Measurements from ENCODE around the gene SYPL2. TPM values are rescaled to one million over a fixed set of nuclear protein-coding genes. Genes with fewer than 3 reads are reported as not detected.
A peak's percentile ranks its signal among the peaks of the same experiment; 100 is the strongest.

The SYPL2 gene
- total RNA-seq, 2 donors from 2014 or later = 0.09 TPM; not detected in 1

DNA sequence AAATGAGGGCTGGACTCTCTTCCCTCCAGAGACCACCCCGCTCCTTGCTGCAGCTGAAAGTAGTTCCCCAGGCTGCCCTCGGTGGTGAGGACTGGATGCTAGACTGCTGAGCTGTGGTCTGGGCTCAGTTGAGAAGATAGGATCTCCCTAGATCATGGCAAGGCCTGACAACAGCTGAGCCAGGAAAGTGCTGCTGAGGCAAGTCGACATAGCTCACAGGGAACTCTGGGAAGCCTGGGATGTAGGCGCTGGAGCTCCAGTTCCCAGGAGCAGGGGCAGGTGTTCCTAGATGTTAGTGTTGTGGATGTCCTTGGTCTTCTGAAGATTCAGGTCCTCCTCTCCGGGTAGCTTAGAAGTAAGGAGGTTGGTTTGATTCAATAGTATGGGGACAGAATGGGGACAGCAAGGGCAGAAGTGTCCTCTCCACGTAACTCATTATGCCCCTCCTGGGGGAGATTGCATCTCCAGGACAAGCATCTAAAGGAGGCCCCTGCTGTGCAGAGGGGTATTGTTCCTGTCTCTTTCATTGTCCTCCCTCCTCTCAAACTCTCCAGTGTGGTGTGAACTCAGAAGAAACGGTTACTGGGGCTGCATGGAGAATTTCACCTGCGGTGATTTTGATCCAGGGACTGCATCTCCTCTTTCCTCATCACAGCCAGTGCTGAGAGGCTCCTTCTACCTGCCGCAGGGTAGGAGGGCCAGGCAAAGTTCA, 31.3 kb downstream of the SYPL2 start:
- H3K36me3 Mint-ChIP-seq = peaks cover 7 to 17% of the 10 kb centered on the region in 2 donors
- DNase-seq (ENCODE audit: low spot score in 2 of 2) (no peak), ATAC-seq (no peak)
- H3K27ac Mint-ChIP-seq = peak overlapping the region; percentile 65 to 75
- no peaks in the 10 kb centered on the region for H3K9me3 Mint-ChIP-seq

DNA sequence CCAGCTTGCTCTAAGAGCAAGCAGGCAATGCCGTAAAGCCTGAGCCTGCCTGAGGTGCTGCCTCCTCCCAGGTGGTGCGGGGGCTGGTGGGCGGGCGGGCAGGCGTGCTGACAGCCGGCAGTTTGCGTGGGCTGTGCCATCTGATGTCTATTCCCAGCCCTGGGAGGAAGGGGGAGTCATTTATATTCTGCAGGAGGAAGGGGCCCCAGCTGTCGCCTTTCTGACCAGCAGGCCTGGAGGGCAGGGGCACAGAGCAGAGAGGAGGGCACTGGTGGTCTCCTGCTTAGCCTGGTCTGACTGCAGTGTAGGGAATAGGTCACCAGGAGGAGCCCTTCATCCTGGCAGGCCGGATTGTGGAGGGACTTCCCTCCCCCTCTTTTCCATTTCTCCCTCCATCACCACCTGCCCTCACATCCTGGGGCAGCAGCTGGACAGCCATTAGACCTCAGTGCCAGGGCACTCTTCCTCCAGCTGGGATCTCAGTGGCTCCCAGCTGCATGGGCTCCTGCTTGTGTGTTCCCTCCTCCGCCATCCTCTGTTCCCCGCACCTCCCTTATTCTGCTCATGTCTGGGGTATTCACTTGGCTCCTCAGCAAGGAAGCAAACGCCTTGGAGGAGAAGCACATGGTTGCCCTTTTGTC, 31.9 kb downstream of the SYPL2 start:
- ATAC-seq (no peak), DNase-seq (ENCODE audit: low spot score in 2 of 2) (peak in 1 of 2 donors; percentile 35)
- Mint-ChIP-seq H3K36me3 (peaks cover 7 to 17% of the 10 kb centered on the region in 2 donors), H3K27ac (peak overlapping the region; percentile 60 to 75), H3K9me3 (no peaks in the 10 kb centered on the region)

DNA sequence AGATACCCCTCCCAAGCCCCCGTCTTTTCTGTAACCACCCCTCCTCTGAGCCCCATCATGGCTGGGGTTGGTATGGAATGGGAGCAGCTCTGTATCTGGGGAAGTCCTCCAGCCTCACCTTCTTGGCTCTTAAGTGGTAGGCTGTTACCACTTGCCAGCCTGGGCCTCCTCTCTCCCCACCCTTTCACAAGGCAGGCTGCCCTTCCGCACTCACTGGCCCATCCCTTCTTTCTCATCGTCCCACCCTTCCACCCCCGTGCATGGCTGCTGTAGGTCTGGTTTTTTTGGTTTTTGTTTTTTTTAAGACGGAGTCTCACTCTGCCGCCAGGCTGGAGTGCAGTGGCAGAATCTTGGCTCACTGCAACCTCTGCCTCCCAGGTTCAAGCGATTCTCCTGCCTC, 32.7 kb downstream of the SYPL2 start:
- ATAC-seq (no peak), DNase-seq (ENCODE audit: low spot score in 2 of 2) (no peak)
- Mint-ChIP-seq H3K36me3 (peaks cover 7 to 14% of the 10 kb centered on the region in 2 donors), H3K9me3 (no peaks in the 10 kb centered on the region), H3K27ac (peak overlapping the region; percentile 67 to 68)

DNA sequence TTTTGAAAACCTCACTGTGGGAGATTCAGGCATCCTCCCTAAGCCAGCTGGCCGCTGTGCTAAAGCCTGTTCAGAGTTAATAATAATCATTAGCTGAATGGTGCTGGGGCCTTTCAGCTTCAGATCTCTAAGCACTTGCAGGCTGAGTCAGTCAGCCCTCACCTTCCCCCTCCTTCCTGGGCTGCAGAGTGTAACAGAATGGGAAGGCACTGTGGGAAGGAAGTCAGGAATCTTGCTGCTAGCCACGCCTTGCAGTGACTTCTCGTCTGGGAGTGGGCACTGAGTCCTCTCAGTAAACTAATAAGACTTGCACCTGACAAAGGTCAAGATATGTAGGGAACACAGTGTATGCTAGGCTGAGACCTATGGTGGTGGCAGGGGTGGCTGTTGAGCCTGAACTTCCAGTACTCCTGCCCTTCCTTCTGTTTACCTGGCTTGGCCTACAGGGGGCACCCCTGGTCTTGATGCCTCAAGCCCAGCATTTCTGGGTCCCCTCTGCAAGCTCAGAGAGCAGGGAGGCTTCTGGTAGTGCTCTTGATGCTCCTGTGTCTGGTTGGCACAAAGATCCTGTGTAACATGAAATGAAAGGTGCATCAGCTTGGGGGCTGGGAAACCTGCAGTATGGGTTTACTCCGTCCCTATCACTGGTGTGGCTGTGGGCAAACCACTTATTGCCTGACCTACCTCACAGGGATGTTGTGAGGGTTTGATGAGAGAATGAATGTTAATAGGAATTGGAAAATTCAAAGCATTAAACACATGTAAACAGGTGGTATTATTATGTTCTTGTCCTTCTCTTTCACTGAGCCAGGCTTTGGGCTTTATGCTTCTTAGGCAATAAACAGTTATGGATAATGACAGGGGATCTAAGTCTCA, 33.6 kb downstream of the SYPL2 start:
- H3K9me3 Mint-ChIP-seq = no peaks in the 10 kb centered on the region
- peak overlapping the region in 1 of 2 donors; percentile 68 for H3K27ac Mint-ChIP-seq
- peak in 1 of 2 donors; percentile 46 for ATAC-seq
- peaks cover 7 to 11% of the 10 kb centered on the region in 2 donors for H3K36me3 Mint-ChIP-seq
- peak in 1 of 2 donors; percentile 67 for DNase-seq (ENCODE audit: low spot score in 2 of 2)

DNA sequence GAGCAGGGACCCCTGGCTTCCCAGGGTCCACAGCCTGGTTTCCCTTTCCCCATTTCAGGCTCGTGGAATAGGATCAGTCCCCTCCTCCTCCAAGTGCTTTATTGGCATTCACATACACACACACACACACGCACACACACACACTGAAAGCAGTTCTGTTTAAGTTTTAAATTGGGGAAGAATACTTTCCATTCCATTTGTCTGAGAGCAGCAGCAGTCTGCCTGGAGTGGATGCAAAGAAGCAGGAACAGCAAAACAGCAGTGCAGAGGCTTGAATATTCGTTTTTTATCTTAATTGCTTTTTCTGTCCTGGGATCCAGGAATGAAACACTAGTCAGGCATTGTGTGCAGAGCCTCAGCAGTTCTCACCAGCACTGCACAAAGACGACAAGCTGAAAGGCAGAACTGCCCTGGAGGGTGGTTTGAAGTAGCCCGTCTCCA, 34.6 kb downstream of the SYPL2 start:
- H3K27ac Mint-ChIP-seq = peak overlapping the region in 1 of 2 donors; percentile 23

DNA sequence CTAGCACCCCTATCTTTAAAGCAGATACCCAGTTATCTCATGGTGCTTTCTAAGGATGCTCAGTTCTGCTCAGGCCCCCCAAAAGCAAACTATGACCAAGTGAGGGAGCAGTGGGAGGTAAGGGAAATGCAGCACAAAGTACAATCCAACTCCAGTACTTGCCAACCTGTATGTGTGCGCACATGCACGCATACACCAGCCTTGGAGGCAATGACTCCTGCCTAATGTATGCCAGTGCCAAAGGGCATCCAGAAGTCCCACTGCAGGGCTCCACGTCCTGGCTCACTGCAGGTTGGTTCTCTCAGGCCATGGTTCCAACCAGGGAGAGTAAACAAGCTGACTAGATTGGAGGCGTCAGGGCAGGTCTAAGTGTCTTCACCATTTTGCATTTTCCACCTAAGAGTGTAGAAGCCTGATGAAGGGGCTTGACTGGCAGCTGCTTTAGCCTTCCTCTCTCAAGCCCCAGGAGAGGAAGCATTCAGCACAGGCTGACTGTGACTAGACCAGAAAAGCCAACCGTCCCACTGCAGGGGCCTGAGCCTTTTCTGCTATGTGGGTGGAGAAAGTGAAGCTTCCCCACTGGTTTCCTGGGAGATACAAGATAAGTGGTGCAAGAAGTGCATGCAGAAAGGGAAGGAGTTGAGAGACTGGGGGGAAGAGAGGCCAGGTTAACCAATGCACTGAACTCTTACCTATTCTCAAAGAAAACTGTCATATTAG, 35.5 kb downstream of the SYPL2 start:
- peaks cover 0 to 7% of the 10 kb centered on the region in 2 donors for H3K36me3 Mint-ChIP-seq
- DNase-seq (ENCODE audit: low spot score in 2 of 2) (no peak), ATAC-seq (no peak)
- peak overlapping the region in 1 of 2 donors; percentile 56 for H3K27ac Mint-ChIP-seq
- no peaks in the 10 kb centered on the region for H3K9me3 Mint-ChIP-seq

More for the DNA sequence above, 34.6 kb downstream of the SYPL2 start:
- ATAC-seq = no peak
- DNase-seq (ENCODE audit: low spot score in 2 of 2) = no peak
- Mint-ChIP-seq H3K9me3 (no peaks in the 10 kb centered on the region), H3K36me3 (peaks cover 6 to 7% of the 10 kb centered on the region in 2 donors)

DNA sequence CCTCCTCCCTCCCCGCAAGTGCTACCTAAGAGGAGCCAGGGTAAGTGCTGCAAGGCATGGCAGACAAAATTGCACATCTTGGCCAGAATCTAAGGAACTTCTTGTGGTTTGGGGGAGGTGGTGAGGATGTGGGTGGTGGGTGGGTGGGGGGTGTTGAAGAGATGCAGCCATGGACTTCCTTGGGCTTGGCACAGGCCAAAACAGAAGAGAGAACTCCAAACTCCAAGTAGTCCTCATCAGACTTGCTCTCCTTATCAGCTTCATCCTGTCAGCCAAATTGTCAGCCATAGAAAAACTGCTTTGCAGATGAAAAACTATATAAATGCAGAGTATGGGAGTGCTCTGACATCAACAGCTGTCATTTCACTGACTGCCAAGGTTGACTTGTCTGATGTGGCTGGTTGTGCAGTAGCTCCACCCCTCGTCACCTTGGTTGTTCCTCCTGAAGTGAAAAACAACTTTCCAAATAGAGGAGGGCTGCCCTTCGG, 36.1 kb downstream of the SYPL2 start:
- DNase-seq (ENCODE audit: low spot score in 2 of 2) (no peak), ATAC-seq (peak; percentile 60 to 69)
- Mint-ChIP-seq H3K27ac (peak overlapping the region in 1 of 2 donors; percentile 56), H3K36me3 (peaks cover 0 to 7% of the 10 kb centered on the region in 2 donors), H3K9me3 (no peaks in the 10 kb centered on the region)

DNA sequence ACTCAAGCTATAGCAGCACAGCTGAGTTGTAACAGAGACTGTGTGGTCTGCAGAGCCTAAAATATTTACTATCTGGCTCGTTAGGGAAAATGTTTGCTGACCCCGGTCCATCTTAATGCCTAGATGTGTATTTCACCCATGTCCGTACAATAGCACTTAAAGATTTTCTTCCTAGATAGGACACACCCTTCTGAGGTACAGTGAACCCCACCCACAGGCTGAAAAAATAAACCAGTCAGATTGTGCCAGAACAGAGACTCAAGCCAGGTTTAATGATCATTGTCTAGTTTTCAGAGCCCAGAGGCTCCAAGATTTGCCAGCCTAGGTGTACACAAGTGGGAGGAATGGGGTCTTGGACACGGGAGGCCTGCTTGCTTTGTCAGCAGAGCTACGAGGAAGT, 37.6 kb downstream of the SYPL2 start:
- DNase-seq (ENCODE audit: low spot score in 2 of 2) (no peak), ATAC-seq (no peak)
- H3K9me3 Mint-ChIP-seq = no peaks in the 10 kb centered on the region
- H3K27ac Mint-ChIP-seq = peak overlapping the region; percentile 73 to 87
- peaks cover 7 to 10% of the 10 kb centered on the region in 2 donors for H3K36me3 Mint-ChIP-seq

DNA sequence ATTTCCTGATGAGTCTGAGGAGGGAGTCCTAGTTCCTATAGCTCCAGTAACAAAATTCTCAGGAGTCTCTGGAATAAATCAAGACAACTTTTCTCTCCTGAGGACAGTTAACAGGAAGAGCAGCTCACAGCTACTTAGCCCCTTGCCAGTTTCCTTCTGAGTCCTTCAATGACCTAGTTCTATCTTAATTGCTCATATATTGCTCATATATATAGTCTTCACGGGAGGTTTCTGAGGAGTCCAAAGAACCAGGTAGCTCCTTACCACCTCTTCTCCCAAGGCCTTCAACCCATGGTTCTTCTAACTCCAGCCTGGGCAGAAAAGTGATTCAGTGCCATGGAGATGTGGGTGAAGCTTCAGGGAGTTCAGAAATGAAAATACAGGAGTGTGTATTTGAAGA, 38.6 kb downstream of the SYPL2 start:
- no peaks in the 10 kb centered on the region for H3K9me3 Mint-ChIP-seq
- ATAC-seq (peak; percentile 52 to 73), DNase-seq (ENCODE audit: low spot score in 2 of 2) (no peak)
- H3K36me3 Mint-ChIP-seq = peaks cover under 1 to 10% of the 10 kb centered on the region in 2 donors
- peak overlapping the region in 1 of 2 donors; percentile 73 for H3K27ac Mint-ChIP-seq

DNA sequence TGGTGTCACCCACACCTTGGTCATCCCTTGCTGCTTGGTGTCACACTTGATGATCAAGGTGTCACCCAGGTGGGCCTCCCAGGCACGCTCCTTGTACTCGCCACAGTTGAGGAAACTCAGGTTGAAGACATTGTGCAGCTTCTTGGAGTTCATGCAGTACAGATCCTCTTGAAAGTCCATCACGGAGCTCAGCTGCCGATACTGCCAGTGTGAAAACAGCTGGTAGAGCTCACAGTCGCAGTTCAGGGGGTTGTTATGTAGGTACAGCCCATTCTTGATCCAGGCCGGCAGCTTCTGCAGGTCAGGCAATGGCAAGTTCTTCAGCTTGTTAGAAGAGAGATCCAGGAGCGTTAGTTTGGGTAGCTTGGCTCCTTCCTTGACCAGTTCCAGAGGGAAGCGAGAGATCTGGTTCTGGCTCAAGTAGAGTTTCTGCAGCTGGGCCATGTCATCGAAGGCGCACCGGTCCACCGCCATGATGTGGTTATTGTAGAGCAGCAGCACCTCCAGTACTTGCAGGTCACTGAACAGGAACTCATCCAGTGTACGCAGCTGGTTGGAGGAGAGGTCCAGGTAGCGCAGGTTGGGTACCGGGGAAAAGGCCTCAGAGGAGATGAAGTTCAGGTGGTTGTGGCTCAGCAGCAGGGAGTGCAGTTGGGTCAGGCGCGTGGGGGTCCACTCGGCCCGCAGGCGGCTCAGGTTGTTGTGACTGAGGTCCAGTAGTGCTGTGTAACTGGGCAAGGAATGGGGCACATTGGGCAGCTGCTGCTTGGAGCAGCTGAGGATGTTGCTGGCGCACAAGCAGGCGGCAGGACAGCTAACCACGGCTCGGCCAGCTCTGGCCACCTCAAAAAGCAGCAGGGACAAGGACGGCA, 41.9 kb downstream of the SYPL2 start:
- H3K36me3 Mint-ChIP-seq = peaks cover 0 to 10% of the 10 kb centered on the region in 2 donors
- H3K27ac Mint-ChIP-seq = peak overlapping the region; percentile 26 to 74
- H3K9me3 Mint-ChIP-seq = no peaks in the 10 kb centered on the region
- ATAC-seq (no peak), DNase-seq (ENCODE audit: low spot score in 2 of 2) (no peak)

DNA sequence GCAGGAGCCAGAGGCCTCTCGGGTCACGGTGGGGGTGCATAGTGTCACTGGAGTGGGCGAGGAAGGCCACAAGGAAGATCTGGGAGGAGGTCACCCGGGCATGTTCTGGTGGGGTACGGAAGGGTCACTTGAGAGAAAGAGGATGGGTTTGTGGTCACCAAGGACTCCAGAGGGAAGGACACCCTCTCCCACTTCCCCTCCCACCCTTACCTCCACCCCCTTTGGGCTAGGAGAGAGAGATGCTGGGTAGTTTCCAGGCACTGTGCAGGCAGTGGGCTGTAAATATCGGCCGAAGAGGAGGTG, 42.5 kb downstream of the SYPL2 start:
- H3K9me3 Mint-ChIP-seq = no peaks in the 10 kb centered on the region
- DNase-seq (ENCODE audit: low spot score in 2 of 2) = no peak
- H3K27ac Mint-ChIP-seq = peak overlapping the region; percentile 26 to 74
- no peak for ATAC-seq
- H3K36me3 Mint-ChIP-seq = peaks cover 0 to 10% of the 10 kb centered on the region in 2 donors

DNA sequence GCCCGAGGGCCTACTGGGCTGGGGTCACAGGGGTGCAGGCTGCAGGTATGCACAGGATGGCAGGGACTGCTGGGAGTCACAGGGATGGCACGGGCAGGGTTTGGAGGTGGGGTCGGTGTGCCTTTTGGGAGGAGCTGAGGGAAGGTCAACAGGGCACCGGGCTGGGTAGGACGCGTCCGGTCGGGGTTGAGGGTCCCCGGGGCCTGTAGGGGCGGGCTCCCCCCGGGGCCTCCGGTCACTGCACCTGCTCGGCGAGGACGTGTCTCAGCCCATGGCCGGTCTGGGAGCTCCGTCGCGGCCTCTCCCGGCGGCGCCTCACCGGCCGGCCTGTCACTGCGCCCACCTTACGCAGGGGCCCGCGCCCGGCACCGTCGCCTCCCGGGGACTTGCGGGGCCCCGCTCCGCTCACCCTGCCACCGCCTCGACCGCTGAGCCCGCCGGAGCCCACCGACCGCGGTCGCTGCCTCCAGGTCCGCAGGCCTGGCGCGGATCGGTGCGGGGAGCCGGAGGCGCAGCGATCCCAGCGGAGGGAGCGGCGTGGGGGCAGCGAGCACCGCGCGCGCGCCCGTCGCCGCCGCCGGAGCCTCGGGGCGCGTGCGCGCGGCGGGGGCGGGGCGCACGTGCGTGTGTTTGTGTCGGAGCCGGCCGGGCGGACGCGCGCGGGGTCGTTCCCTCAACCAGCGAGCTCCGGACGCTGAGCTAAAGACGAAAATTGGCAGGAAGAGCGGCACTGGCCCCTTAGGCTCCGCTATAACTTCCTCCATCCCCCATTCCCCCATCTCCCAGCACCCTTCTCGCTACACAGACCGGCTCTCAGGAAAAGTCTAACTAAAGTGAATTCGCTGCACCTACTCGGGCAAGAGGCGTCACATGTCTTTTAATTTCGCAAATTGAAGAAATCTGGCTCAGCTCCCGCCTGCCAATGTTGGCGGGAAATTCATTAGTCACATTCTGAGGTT, 43.1 kb downstream of the SYPL2 start, which contains the start of gene AMIGO1:
Gene AMIGO1, minus strand, starts transcription at position 552 of the 959 bp plus-strand sequence. CDS start 815 bp downstream, outside the sequence.
- Mint-ChIP-seq H3K36me3 (peaks cover 0 to 10% of the 10 kb centered on the region in 2 donors), H3K9me3 (no peaks in the 10 kb centered on the region), H3K27ac (peak within 1 kb of the TSS; percentile 26 to 74)
- DNase-seq (ENCODE audit: low spot score in 2 of 2) (peak in 1 of 2 donors; percentile 63), ATAC-seq (peak; percentile 62 to 70)

DNA sequence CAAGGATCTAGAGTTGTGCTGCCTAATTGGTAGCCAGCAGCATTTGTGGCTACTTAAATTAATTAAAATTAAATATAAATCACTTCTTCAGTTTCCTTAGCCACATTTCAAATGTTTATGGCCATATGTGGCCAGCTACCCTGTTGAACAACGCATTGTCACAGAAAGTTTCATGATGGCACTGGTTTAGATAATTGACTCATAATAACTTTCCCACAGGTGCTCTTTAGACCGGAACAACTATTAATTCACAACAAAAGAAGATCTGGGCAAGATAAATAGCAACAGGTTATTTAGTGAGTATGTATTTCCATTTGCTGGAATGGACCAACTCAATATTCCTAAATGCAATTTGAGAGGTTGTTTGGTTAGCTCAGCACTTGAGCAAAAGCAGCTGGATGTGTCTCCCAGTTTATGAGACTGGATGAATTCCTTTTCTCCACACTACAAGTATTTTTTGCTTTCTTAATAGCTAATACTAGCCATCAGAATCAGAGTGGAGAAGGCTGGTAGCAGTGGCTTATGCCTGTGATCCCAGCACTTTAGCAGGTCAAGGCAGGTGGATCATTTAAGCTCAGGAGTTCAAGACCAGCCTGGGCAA, 46.9 kb downstream of the SYPL2 start:
- Mint-ChIP-seq H3K36me3 (peaks cover 0 to 5% of the 10 kb centered on the region in 2 donors), H3K27ac (no peak overlapping the region), H3K9me3 (no peaks in the 10 kb centered on the region)
- ATAC-seq (no peak), DNase-seq (ENCODE audit: low spot score in 2 of 2) (no peak)

DNA sequence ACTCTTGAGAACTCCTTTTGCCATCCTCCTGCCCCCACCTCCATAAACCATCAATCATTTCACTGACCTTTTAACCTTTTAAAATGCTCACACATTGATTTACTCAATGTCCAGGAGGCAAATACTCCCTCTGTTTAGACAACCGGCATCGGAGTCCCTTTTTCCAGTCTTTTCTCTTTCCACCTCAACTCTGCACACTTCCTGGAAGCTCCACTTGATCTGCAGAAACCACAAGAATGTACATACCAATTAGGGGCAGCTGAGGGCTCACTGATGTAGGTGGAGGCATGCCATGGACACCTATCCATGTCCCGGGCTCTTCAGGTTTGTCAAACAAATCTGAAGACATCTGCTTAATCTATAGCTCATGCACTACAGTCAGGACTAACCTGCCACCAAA, 48.5 kb downstream of the SYPL2 start:
- no peaks in the 10 kb centered on the region for H3K36me3 Mint-ChIP-seq
- peak overlapping the region in 1 of 2 donors; percentile 69 for H3K27ac Mint-ChIP-seq
- DNase-seq (ENCODE audit: low spot score in 2 of 2) (no peak), ATAC-seq (no peak)
- no peaks in the 10 kb centered on the region for H3K9me3 Mint-ChIP-seq

All from activated naive CD4-positive, alpha-beta T cell treated with anti-CD3 and anti-CD28 coated beads, Interleukin-2, amount 50 U/mL, for 72 hours (primary cell).